Measurements from ENCODE around the gene PCSK6.

GRCh38 chr15:101256757-101257156 is 232.8 kb downstream of the PCSK6 start:
- TF ChIP-seq, protein P1, sequence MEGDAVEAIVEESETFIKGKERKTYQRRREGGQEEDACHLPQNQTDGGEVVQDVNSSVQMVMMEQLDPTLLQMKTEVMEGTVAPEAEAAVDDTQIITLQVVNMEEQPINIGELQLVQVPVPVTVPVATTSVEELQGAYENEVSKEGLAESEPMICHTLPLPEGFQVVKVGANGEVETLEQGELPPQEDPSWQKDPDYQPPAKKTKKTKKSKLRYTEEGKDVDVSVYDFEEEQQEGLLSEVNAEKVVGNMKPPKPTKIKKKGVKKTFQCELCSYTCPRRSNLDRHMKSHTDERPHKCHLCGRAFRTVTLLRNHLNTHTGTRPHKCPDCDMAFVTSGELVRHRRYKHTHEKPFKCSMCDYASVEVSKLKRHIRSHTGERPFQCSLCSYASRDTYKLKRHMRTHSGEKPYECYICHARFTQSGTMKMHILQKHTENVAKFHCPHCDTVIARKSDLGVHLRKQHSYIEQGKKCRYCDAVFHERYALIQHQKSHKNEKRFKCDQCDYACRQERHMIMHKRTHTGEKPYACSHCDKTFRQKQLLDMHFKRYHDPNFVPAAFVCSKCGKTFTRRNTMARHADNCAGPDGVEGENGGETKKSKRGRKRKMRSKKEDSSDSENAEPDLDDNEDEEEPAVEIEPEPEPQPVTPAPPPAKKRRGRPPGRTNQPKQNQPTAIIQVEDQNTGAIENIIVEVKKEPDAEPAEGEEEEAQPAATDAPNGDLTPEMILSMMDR (IDR thresholded peaks at IDR 0.05), result no peak
- TF ChIP-seq POLR2A (IDR thresholded peaks at IDR 0.05), result no peak
- no peak for TF ChIP-seq POLR2AphosphoS5 (IDR thresholded peaks at IDR 0.05)

All from sigmoid colon (tissue), 4 donors.